ENCODE data around the gene BID.
"Not testable (repeated sequence)": the region's sequence is repeated elsewhere in the genome, so short reads cannot be mapped to it uniquely, and the experiment has no call there.

Gene BID

GRCh38 chr22:17698276-17698675, 76.0 kb downstream of the BID start:
- DNase-seq: not testable (repeated sequence)

GRCh38 chr22:17697196-17697595, 77.1 kb downstream of the BID start:
- DNase-seq: not testable (repeated sequence)

- DNase-seq: no peak
Observed at GRCh38 chr22:17695986-17696385, 78.3 kb downstream of the BID start.

GRCh38 chr22:17694752-17695151, 79.5 kb downstream of the BID start:
- DNase-seq: no peak

- no peak for DNase-seq
Observed at GRCh38 chr22:17694193-17694592, 80.1 kb downstream of the BID start.

GRCh38 chr22:17692841-17693240, 81.4 kb downstream of the BID start:
- no peak for DNase-seq

GRCh38 chr22:17684245-17684644, 90.0 kb downstream of the BID start:
- no peak for DNase-seq
